Loucy (cell line): ENCODE data around the gene SMYD2.

Source experiments
- EZH2phosphoT487 ChIP-seq: fragments of 200-600 bp; IDR thresholded peaks from 2 replicates; pipeline ENCODE4 v1.6.1; 2018; ENCODE audit warnings: antibody characterized with exemption, mild to moderate bottlenecking, moderate library complexity, borderline replicate concordance
- TF ChIP-seq, protein P1 (sequence below): fragments of 200-600 bp; sonication (generic); conservative IDR thresholded peaks from 2 replicates; pipeline ENCODE4 v1.5.1; 2014; ENCODE audit warnings: mild to moderate bottlenecking, antibody characterized with exemption, low read length

DNA sequence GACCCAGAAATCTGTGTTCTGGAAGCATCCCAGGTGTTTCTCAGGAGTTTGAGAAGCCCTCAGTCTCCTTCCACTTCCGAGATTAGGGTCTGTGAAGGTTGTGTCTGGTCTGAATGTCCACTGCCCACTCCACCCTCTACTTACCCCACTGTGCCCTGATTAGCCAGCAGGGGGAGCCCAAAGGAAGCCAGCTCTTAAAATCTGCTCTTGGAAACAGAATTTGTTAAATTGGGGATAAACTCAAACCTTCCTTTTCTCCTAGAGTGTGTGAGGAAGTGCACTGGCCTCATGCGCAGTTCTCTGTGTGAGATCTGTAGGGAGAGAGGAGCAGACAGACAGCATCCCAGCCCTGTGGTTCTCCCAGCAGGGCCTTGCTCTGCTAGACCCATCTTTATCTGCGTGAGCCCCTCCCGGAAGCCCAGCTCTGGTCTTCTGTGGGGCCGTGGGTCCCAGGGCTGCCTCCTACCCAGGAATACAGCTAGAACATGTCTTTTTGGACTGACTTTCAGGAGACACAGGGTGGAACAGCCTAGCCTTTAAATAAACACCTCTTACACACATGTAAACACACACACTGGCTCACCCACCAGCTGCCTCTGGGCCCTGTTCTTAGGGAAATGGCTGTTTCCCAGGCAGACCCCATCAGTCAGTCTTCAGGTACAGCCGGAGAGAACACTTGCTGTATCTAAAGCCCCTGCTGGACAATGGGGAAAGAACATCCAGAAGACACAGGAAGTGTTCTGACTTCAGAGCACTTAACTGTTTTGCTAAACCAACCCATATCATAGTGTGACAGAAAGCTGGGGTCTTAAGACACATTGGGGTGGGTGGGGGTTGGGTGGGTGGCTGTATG is 52.2 kb downstream of the SMYD2 start:
- TF ChIP-seq, protein P1, sequence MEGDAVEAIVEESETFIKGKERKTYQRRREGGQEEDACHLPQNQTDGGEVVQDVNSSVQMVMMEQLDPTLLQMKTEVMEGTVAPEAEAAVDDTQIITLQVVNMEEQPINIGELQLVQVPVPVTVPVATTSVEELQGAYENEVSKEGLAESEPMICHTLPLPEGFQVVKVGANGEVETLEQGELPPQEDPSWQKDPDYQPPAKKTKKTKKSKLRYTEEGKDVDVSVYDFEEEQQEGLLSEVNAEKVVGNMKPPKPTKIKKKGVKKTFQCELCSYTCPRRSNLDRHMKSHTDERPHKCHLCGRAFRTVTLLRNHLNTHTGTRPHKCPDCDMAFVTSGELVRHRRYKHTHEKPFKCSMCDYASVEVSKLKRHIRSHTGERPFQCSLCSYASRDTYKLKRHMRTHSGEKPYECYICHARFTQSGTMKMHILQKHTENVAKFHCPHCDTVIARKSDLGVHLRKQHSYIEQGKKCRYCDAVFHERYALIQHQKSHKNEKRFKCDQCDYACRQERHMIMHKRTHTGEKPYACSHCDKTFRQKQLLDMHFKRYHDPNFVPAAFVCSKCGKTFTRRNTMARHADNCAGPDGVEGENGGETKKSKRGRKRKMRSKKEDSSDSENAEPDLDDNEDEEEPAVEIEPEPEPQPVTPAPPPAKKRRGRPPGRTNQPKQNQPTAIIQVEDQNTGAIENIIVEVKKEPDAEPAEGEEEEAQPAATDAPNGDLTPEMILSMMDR, result peak; percentile 91
- TF ChIP-seq EZH2phosphoT487, result no peak
